Measurements from ENCODE around the gene UBR7.

DNA sequence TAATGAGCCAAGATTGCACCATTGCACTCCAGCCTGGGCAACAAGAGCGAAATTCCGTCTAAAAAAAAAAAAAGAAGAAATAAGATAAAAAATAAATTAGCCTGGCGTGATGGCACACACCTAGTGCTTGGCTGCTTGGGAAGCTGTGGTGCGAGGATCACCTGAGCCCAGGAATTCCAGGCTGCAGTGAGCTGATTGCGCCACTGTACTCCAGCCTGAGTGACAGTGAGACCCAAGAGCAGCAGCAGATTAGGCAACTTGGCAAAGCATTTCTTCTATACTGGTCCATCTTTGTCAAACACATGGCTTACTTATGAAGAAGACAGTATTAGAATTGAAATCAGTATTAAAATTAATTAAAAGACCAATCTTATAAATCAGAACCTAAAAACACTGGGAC is 6.5 kb upstream of the UBR7 start:
- TF ChIP-seq POLR2A (IDR thresholded peaks at IDR 0.05; ENCODE audit: low read depth, low read length) (no peak), TAF1 (IDR thresholded peaks at IDR 0.05; ENCODE audit: borderline replicate concordance, low read depth, low read length) (no peak)
